ENCODE measurements around the gene SEC23A. TPM values are rescaled to one million over a fixed set of nuclear protein-coding genes. Genes with fewer than 3 reads are reported as not detected.
A peak's percentile ranks its signal among the peaks of the same experiment; 100 is the strongest.

Gene SEC23A
- total RNA-seq, 3 donors from 2014 or later (not counting 1 experiment from before 2014, with no cell fraction given): 61.3 to 75.5 (median 67.8) TPM

GRCh38 chr14:39029789-39030188 is 73.2 kb downstream of the SEC23A start:
- no peak for TF ChIP-seq CTCF (IDR thresholded peaks at IDR 0.05)
- Histone ChIP-seq H3K27me3 (ENCODE audit: control insufficient read depth, insufficient read depth, low read length) (no peaks in the 10 kb centered on the region), H3K9me3 (ENCODE audit: control insufficient read depth, insufficient read depth, low read length) (no peaks in the 10 kb centered on the region), H3K4me3 (ENCODE audit: low read length) (no peak overlapping the region), H3K36me3 (ENCODE audit: control insufficient read depth, insufficient read depth, low read length) (peaks cover 36% of the 10 kb centered on the region), H3K4me1 (ENCODE audit: control insufficient read depth, insufficient read depth, low read length) (no peaks in the 10 kb centered on the region), H3K27ac (ENCODE audit: low read length) (no peak overlapping the region)
- WGBS (ENCODE audit: insufficient coverage): 99% methylated on average over 7 of the region's 8 CpGs
- no peaks in the 10 kb centered on the region for H3K27me3 Mint-ChIP-seq (ENCODE audit: low read depth in 2 of 2)
- no peaks in the 10 kb centered on the region for H3K9me3 Mint-ChIP-seq
- H3K36me3 Mint-ChIP-seq: no peaks in the 10 kb centered on the region
- no peak overlapping the region for H3K4me3 Mint-ChIP-seq
- peak overlapping the region in 1 of 2 donors; percentile 32 for H3K27ac Mint-ChIP-seq
- H3K4me1 Mint-ChIP-seq: peaks cover 12 to 13% of the 10 kb centered on the region in 2 donors
- DNase-seq: no peak
- intact Hi-C loops (cut with micrococcal nuclease): no loop called here
- ATAC-seq: no peak

GRCh38 chr14:39028620-39029019 is 74.4 kb downstream of the SEC23A start:
- H3K9me3 ChIP-seq (ENCODE audit: control insufficient read depth, insufficient read depth, low read length): no peaks in the 10 kb centered on the region
- Mint-ChIP-seq H3K27ac (no peak overlapping the region), H3K36me3 (no peaks in the 10 kb centered on the region), H3K4me3 (no peak overlapping the region), H3K27me3 (ENCODE audit: low read depth in 2 of 2) (no peaks in the 10 kb centered on the region), H3K9me3 (no peaks in the 10 kb centered on the region), H3K4me1 (peaks cover 12 to 13% of the 10 kb centered on the region in 2 donors)
- intact Hi-C loops (cut with micrococcal nuclease): no loop called here
- ATAC-seq: no peak
- H3K27me3 ChIP-seq (ENCODE audit: control insufficient read depth, insufficient read depth, low read length): no peaks in the 10 kb centered on the region
- H3K27ac ChIP-seq (ENCODE audit: low read length): no peak overlapping the region
- H3K36me3 ChIP-seq (ENCODE audit: control insufficient read depth, insufficient read depth, low read length): peaks cover 26% of the 10 kb centered on the region
- TF ChIP-seq CTCF (IDR thresholded peaks at IDR 0.05): no peak
- no peak overlapping the region for H3K4me3 ChIP-seq (ENCODE audit: low read length)
- H3K4me1 ChIP-seq (ENCODE audit: control insufficient read depth, insufficient read depth, low read length): no peaks in the 10 kb centered on the region
- DNase-seq: no peak

- H3K4me1 ChIP-seq (ENCODE audit: control insufficient read depth, insufficient read depth, low read length): no peaks in the 10 kb centered on the region
- no peaks in the 10 kb centered on the region for H3K27me3 Mint-ChIP-seq (ENCODE audit: low read depth in 2 of 2)
These were observed 77.0 kb downstream of the SEC23A start for GRCh38 chr14:39025810-39026627.

More at GRCh38 chr14:39025810-39026627, 77.0 kb downstream of the SEC23A start:
- Histone ChIP-seq H3K36me3 (ENCODE audit: control insufficient read depth, insufficient read depth, low read length) (peaks cover 15% of the 10 kb centered on the region), H3K27me3 (ENCODE audit: control insufficient read depth, insufficient read depth, low read length) (no peaks in the 10 kb centered on the region), H3K9me3 (ENCODE audit: control insufficient read depth, insufficient read depth, low read length) (no peaks in the 10 kb centered on the region), H3K27ac (ENCODE audit: low read length) (no peak overlapping the region), H3K4me3 (ENCODE audit: low read length) (no peak overlapping the region)
- intact Hi-C loops (cut with micrococcal nuclease): no loop called here
- no peak for DNase-seq
- Mint-ChIP-seq H3K9me3 (no peaks in the 10 kb centered on the region), H3K4me3 (no peak overlapping the region), H3K4me1 (peaks cover 12 to 13% of the 10 kb centered on the region in 2 donors), H3K36me3 (no peaks in the 10 kb centered on the region), H3K27ac (peak overlapping the region; percentile 60 to 69)
- 100% methylated on average over 2 of the region's 3 CpGs for WGBS (ENCODE audit: insufficient coverage)
- ATAC-seq: peak in 1 of 3 donors; percentile 45
- no peak for TF ChIP-seq CTCF (IDR thresholded peaks at IDR 0.05)

Data from natural killer cell (primary cell).